Measurements from ENCODE around the gene GNAT1.

GNAT1 gene

DNA sequence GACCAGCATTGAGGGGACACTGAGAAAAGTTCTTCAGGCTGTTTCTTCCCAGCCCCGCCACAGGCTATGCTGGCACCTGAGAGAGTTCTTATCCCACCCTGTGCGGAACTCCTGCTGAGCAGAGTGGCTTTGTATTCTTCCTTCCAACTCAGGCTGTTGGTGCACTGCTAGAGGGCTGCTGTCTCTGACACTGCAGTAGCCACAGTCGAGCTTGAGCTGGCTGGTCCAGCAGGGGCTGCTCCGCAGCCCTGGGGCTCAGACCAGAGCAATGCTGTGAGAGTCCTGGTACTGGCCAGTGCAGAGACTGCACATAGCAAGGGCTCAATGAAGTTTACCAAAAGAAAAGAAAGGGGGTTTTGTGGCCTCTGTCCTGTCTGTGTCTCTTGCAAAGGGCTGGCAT lies 48.2 kb downstream of the GNAT1 start:
- no peak for ATAC-seq
- no peak for TF ChIP-seq PATZ1 (CRISPR knock-in tag; IDR thresholded peaks at IDR 0.05; ENCODE audit: borderline replicate concordance)
- no peak for TF ChIP-seq ZNF565 (CRISPR knock-in tag; conservative IDR thresholded peaks at IDR 0.05; ENCODE audit: low read depth)
- TF ChIP-seq ESRRG (CRISPR knock-in tag; IDR thresholded peaks at IDR 0.05) = no peak
- no peak for TF ChIP-seq ARNTL (CRISPR knock-in tag; IDR thresholded peaks at IDR 0.05; ENCODE audit: borderline replicate concordance, low read depth)
- TF ChIP-seq GLIS3 (CRISPR knock-in tag; IDR thresholded peaks at IDR 0.05) = no peak
- no peak for TF ChIP-seq ZNF70 (CRISPR knock-in tag; IDR thresholded peaks at IDR 0.05)
- no peak for TF ChIP-seq OSR1 (CRISPR knock-in tag; IDR thresholded peaks at IDR 0.05)
- TF ChIP-seq ISL1 (CRISPR knock-in tag; IDR thresholded peaks at IDR 0.05) = no peak

DNA sequence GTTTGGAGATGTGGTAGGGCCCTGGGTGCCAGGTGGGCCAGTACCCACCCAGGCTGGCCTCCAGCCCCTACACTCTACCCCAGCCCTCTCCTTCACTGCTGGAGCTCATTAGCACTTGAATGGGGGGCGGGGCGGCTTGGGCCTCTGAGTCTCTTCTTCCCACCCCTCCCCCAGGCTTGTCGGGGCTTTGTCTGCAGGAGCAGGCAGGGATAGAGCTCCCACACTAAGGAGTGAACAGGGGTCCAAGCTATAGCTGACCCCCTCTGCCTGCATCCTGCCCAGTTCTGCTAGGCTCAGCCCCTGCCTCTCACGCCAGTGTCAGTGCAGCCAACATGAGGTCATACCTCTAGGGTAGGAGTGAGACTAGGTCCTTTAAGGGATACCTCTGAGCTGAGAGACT lies 49.8 kb downstream of the GNAT1 start:
- no peak for TF ChIP-seq OSR1 (CRISPR knock-in tag; IDR thresholded peaks at IDR 0.05)
- TF ChIP-seq, protein P1, sequence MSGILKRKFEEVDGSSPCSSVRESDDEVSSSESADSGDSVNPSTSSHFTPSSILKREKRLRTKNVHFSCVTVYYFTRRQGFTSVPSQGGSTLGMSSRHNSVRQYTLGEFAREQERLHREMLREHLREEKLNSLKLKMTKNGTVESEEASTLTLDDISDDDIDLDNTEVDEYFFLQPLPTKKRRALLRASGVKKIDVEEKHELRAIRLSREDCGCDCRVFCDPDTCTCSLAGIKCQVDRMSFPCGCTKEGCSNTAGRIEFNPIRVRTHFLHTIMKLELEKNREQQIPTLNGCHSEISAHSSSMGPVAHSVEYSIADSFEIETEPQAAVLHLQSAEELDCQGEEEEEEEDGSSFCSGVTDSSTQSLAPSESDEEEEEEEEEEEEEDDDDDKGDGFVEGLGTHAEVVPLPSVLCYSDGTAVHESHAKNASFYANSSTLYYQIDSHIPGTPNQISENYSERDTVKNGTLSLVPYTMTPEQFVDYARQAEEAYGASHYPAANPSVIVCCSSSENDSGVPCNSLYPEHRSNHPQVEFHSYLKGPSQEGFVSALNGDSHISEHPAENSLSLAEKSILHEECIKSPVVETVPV (CRISPR knock-in tag; IDR thresholded peaks at IDR 0.05) = no peak
- no peak for TF ChIP-seq ZC3H10 (CRISPR knock-in tag; IDR thresholded peaks at IDR 0.05)
- no peak for TF ChIP-seq ZNF565 (CRISPR knock-in tag; conservative IDR thresholded peaks at IDR 0.05; ENCODE audit: low read depth)
- TF ChIP-seq TOX (CRISPR knock-in tag; IDR thresholded peaks at IDR 0.05; ENCODE audit: borderline replicate concordance) = no peak
- no peak for TF ChIP-seq BACH2 (CRISPR knock-in tag; IDR thresholded peaks at IDR 0.05; ENCODE audit: borderline replicate concordance)
- no peak for TF ChIP-seq TCF4 (CRISPR knock-in tag; IDR thresholded peaks at IDR 0.05; ENCODE audit: borderline replicate concordance)
- no peak for TF ChIP-seq ZNF70 (CRISPR knock-in tag; IDR thresholded peaks at IDR 0.05)
- TF ChIP-seq SNAI2 (CRISPR knock-in tag; IDR thresholded peaks at IDR 0.05) = no peak
- no peak for TF ChIP-seq ZFP30 (CRISPR knock-in tag; IDR thresholded peaks at IDR 0.05)
- no peak for TF ChIP-seq ZFP3 (CRISPR knock-in tag; IDR thresholded peaks at IDR 0.05)
- TF ChIP-seq, protein P2, sequence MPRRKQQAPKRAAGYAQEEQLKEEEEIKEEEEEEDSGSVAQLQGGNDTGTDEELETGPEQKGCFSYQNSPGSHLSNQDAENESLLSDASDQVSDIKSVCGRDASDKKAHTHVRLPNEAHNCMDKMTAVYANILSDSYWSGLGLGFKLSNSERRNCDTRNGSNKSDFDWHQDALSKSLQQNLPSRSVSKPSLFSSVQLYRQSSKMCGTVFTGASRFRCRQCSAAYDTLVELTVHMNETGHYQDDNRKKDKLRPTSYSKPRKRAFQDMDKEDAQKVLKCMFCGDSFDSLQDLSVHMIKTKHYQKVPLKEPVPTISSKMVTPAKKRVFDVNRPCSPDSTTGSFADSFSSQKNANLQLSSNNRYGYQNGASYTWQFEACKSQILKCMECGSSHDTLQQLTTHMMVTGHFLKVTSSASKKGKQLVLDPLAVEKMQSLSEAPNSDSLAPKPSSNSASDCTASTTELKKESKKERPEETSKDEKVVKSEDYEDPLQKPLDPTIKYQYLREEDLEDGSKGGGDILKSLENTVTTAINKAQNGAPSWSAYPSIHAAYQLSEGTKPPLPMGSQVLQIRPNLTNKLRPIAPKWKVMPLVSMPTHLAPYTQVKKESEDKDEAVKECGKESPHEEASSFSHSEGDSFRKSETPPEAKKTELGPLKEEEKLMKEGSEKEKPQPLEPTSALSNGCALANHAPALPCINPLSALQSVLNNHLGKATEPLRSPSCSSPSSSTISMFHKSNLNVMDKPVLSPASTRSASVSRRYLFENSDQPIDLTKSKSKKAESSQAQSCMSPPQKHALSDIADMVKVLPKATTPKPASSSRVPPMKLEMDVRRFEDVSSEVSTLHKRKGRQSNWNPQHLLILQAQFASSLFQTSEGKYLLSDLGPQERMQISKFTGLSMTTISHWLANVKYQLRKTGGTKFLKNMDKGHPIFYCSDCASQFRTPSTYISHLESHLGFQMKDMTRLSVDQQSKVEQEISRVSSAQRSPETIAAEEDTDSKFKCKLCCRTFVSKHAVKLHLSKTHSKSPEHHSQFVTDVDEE (CRISPR knock-in tag; IDR thresholded peaks at IDR 0.05) = no peak
- TF ChIP-seq ISL1 (CRISPR knock-in tag; IDR thresholded peaks at IDR 0.05) = no peak
- no peak for TF ChIP-seq CSDC2 (CRISPR knock-in tag; IDR thresholded peaks at IDR 0.05)
- no peak for TF ChIP-seq RARB (CRISPR knock-in tag; IDR thresholded peaks at IDR 0.05)
- no peak for ATAC-seq

DNA sequence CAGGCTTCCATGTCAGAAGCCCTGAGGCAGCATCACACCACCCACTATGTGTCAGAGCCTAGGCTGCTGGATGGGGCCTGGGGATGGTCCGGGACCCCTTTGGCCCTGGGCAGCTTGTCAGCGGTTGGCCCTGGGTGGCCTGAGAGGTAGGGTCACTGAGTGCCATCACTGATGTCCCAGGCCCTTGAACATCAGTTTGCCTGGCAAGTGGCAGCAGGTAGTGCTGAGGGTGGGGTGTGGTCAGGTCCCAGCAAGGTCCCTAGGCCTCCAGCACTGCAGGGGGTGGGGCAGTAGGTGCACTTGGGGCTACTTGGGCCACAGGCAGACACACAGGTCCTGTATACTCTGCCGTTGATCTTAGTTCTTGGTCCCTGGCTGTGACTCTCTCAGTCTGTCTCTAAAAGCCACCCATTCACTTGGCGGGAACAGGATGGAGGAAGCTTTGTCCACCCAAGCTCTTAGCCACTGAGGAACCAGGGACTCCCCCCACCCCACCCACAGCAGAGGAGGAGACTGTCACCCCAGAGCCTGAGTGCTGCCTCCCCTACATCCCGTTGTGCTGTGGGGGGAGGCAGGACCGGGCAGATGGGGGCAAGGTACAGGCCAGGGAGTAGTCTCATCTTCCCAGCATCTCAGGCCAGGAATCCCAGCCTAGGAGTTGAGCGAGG lies 50.4 kb downstream of the GNAT1 start:
- TF ChIP-seq TCF4 (CRISPR knock-in tag; IDR thresholded peaks at IDR 0.05; ENCODE audit: borderline replicate concordance) (no peak), GLIS3 (CRISPR knock-in tag; IDR thresholded peaks at IDR 0.05) (no peak), RARB (CRISPR knock-in tag; IDR thresholded peaks at IDR 0.05) (no peak), PATZ1 (CRISPR knock-in tag; IDR thresholded peaks at IDR 0.05; ENCODE audit: borderline replicate concordance) (no peak), PPARA (CRISPR knock-in tag; IDR thresholded peaks at IDR 0.05; ENCODE audit: borderline replicate concordance) (no peak), ZC3H10 (CRISPR knock-in tag; IDR thresholded peaks at IDR 0.05) (no peak), TOX (CRISPR knock-in tag; IDR thresholded peaks at IDR 0.05; ENCODE audit: borderline replicate concordance) (no peak), OSR1 (CRISPR knock-in tag; IDR thresholded peaks at IDR 0.05) (no peak), ZNF70 (CRISPR knock-in tag; IDR thresholded peaks at IDR 0.05) (no peak), ZFP30 (CRISPR knock-in tag; IDR thresholded peaks at IDR 0.05) (no peak), ZFP3 (CRISPR knock-in tag; IDR thresholded peaks at IDR 0.05) (no peak), ZNF565 (CRISPR knock-in tag; conservative IDR thresholded peaks at IDR 0.05; ENCODE audit: low read depth) (no peak), ESRRG (CRISPR knock-in tag; IDR thresholded peaks at IDR 0.05) (no peak), CSDC2 (CRISPR knock-in tag; IDR thresholded peaks at IDR 0.05) (no peak), POU6F1 (CRISPR knock-in tag; IDR thresholded peaks at IDR 0.05; ENCODE audit: borderline replicate concordance, low read depth) (no peak)
- TF ChIP-seq, protein P1 (CRISPR knock-in tag; IDR thresholded peaks at IDR 0.05) = no peak
- no peak for ATAC-seq

All from SK-N-SH treated with all-trans-retinoic acid at 6 μM for 48 hours (cell line).